HepG2 (cell line): ENCODE data around the gene ENPP1. TPM values are rescaled to one million over a fixed set of nuclear protein-coding genes. Genes with fewer than 3 reads are reported as not detected.

Experiments
- FOXJ3 ChIP-seq: sonication (generic); formaldehyde crosslinking; IDR thresholded peaks from 2 replicates; pipeline ENCODE4 v1.4.0; 2020; ENCODE audit warnings: missing genetic modification reagents, mild to moderate bottlenecking, borderline replicate concordance
- GLI4 ChIP-seq: sonication (generic); formaldehyde crosslinking; IDR thresholded peaks from 2 replicates; pipeline ENCODE4 v1.5.1; 2020; ENCODE audit warnings: missing genetic modification reagents, mild to moderate bottlenecking, moderate library complexity, borderline replicate concordance
- HES4 ChIP-seq: sonication (generic); formaldehyde crosslinking; IDR thresholded peaks from 2 replicates; pipeline ENCODE4 v1.9.0; 2021; ENCODE audit warnings: mild to moderate bottlenecking, missing genetic modification reagents, borderline replicate concordance
- MATR3 ChIP-seq: sonication (generic); formaldehyde crosslinking; IDR thresholded peaks from 2 replicates; pipeline ENCODE4 v1.4.0; 2020; ENCODE audit warnings: missing genetic modification reagents
- NFKB2 ChIP-seq: sonication (generic); formaldehyde crosslinking; IDR thresholded peaks from 2 replicates; pipeline ENCODE4 v1.4.0; 2020; ENCODE audit warnings: missing genetic modification reagents, borderline replicate concordance
- PHF20 ChIP-seq: sonication (generic); formaldehyde crosslinking; IDR thresholded peaks from 2 replicates; pipeline ENCODE4 v1.5.0; 2020; ENCODE audit warnings: mild to moderate bottlenecking, missing genetic modification reagents
- PPARG ChIP-seq: conservative IDR thresholded peaks from 2 replicates; pipeline ENCODE4 v1.6.1; 2016; ENCODE audit warnings: missing biosample characterization, missing genetic modification reagents
- PTBP1 ChIP-seq: fragments of 200-400 bp; formaldehyde crosslinking; IDR thresholded peaks from 2 replicates; pipeline ENCODE4 v1.6.1; 2018; ENCODE audit warnings: low read length, low read depth; ENCODE audit not compliant: poor library complexity, severe bottlenecking
- SNRNP70 ChIP-seq: fragments of 200-400 bp; formaldehyde crosslinking; IDR thresholded peaks from 2 replicates; pipeline ENCODE4 v1.6.1; 2017; ENCODE audit warnings: mild to moderate bottlenecking, low read depth, low read length, moderate library complexity
- TBL1XR1 ChIP-seq: fragments of 150-350 bp; IDR thresholded peaks from 2 replicates; pipeline ENCODE4 v1.6.1; 2014; ENCODE audit warnings: borderline replicate concordance, low read length; ENCODE audit not compliant: partially characterized antibody
- THAP11 ChIP-seq: IDR thresholded peaks from 2 replicates; pipeline ENCODE4 v1.6.1; 2016; ENCODE audit warnings: missing biosample characterization, missing genetic modification reagents
- ZBTB3 ChIP-seq: sonication (generic); formaldehyde crosslinking; IDR thresholded peaks from 2 replicates; pipeline ENCODE4 v1.4.0; 2020; ENCODE audit warnings: low read depth, mild to moderate bottlenecking, moderate library complexity, missing genetic modification reagents, borderline replicate concordance
- ZNF12 ChIP-seq: sonication (generic); formaldehyde crosslinking; IDR thresholded peaks from 2 replicates; pipeline ENCODE4 v1.5.0; 2020; ENCODE audit warnings: missing genetic modification reagents
- ZNF501 ChIP-seq: sonication (generic); formaldehyde crosslinking; IDR thresholded peaks from 2 replicates; pipeline ENCODE4 v1.5.1; 2020; ENCODE audit warnings: mild to moderate bottlenecking, moderate library complexity, missing genetic modification reagents
- polyA plus RNA-seq, 8 experiments: library from polyadenylated mRNA; depleted of rRNA in 3 of 8; stranded (reverse) in 7 of 8; unstranded in 1 of 8; fragments of >200 nt; fragmentation: Illumina TruSeq in 4 of 8; extraction: Trizol in 4 of 8; gene quantifications; 2 replicates each; pipeline versions ENCODE4 v1.2.1 to v1.2.3, GENCODE V29; 2011 to 2016; ENCODE audit warnings: low read depth in 4 of 8, missing spikeins in 1 of 8, mixed read lengths in 1 of 8; ENCODE audit not compliant: insufficient read depth in 1 of 8
- total RNA-seq, 5 experiments: library from RNA; depleted of rRNA; stranded (reverse); fragments of >200 nt; fragmentation: Illumina TruSeq; extraction: Trizol; gene quantifications; 2 replicates each; pipeline ENCODE4 v1.2.3, GENCODE V29; 2016; ENCODE audit warnings: low read depth in 1 of 5
- TF ChIP-seq, protein P1 (sequence below): IDR thresholded peaks from 2 replicates; pipeline ENCODE4 v1.6.1; 2018; ENCODE audit warnings: missing genetic modification reagents
- TF ChIP-seq, protein P2 (sequence below): sonication (generic); formaldehyde crosslinking; IDR thresholded peaks from 2 replicates; pipeline ENCODE4 v1.4.0; 2020; ENCODE audit warnings: missing genetic modification reagents
- TF ChIP-seq, protein P3 (sequence below): sonication (generic); formaldehyde crosslinking; IDR thresholded peaks from 2 replicates; pipeline ENCODE4 v1.4.0; 2020; ENCODE audit warnings: missing genetic modification reagents, borderline replicate concordance
- TF ChIP-seq, protein P4 (sequence below): sonication (generic); formaldehyde crosslinking; conservative IDR thresholded peaks from 2 replicates; pipeline ENCODE4 v1.8.0; 2022; ENCODE audit warnings: mild to moderate bottlenecking, moderate library complexity, missing genetic modification reagents

Gene ENPP1
- total and polyA plus RNA-seq, 2 of the 13 experiments (the other 11 are each of a cell fraction or from before 2014, with no cell fraction given): 56.5 to 160 TPM

DNA sequence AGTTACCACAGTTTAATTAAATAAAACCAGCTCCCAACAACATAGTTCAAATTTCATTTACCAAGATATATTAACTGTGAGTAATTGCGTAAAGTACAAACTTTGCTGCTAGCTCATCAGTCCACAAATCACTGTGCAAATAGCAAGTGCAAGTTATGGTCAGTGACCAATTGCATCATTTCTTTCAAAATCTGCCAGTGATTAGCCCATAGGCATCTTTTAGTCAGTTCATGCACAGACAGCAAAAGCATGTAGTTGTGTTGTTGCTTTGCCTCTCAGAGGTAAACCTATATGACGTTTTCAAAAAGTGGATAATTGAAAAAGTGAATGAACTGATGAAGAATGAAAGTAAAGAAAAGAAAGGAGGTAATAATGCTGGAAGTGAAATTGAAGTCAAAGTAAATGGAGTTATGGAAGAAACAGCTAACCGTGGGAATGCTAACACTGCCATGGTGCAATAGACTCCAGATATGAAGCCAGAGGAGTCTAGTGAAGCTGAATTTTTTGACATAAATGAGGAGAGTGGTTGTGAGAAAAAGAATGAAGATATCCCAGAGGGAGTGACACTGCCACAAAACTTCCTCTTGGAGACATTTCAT, 36.5 kb downstream of the ENPP1 start (continued):
- no peak for TF ChIP-seq HES4 (CRISPR knock-in tag)
- peak; percentile 96; the same call in 1 of the 2 replicates for TF ChIP-seq FOXJ3 (CRISPR knock-in tag)
- peak; percentile 76 for TF ChIP-seq THAP11 (CRISPR knock-in tag)
- peak; percentile 98 for TF ChIP-seq ZNF12 (CRISPR knock-in tag)
- TF ChIP-seq, protein P1, sequence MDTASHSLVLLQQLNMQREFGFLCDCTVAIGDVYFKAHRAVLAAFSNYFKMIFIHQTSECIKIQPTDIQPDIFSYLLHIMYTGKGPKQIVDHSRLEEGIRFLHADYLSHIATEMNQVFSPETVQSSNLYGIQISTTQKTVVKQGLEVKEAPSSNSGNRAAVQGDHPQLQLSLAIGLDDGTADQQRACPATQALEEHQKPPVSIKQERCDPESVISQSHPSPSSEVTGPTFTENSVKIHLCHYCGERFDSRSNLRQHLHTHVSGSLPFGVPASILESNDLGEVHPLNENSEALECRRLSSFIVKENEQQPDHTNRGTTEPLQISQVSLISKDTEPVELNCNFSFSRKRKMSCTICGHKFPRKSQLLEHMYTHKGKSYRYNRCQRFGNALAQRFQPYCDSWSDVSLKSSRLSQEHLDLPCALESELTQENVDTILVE (CRISPR knock-in tag): peak; percentile 89
- TF ChIP-seq ZNF501 (CRISPR knock-in tag): no peak
- TF ChIP-seq TBL1XR1: peak; percentile 83
- TF ChIP-seq, protein P2, sequence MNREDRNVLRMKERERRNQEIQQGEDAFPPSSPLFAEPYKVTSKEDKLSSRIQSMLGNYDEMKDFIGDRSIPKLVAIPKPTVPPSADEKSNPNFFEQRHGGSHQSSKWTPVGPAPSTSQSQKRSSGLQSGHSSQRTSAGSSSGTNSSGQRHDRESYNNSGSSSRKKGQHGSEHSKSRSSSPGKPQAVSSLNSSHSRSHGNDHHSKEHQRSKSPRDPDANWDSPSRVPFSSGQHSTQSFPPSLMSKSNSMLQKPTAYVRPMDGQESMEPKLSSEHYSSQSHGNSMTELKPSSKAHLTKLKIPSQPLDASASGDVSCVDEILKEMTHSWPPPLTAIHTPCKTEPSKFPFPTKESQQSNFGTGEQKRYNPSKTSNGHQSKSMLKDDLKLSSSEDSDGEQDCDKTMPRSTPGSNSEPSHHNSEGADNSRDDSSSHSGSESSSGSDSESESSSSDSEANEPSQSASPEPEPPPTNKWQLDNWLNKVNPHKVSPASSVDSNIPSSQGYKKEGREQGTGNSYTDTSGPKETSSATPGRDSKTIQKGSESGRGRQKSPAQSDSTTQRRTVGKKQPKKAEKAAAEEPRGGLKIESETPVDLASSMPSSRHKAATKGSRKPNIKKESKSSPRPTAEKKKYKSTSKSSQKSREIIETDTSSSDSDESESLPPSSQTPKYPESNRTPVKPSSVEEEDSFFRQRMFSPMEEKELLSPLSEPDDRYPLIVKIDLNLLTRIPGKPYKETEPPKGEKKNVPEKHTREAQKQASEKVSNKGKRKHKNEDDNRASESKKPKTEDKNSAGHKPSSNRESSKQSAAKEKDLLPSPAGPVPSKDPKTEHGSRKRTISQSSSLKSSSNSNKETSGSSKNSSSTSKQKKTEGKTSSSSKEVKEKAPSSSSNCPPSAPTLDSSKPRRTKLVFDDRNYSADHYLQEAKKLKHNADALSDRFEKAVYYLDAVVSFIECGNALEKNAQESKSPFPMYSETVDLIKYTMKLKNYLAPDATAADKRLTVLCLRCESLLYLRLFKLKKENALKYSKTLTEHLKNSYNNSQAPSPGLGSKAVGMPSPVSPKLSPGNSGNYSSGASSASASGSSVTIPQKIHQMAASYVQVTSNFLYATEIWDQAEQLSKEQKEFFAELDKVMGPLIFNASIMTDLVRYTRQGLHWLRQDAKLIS (CRISPR knock-in tag): peak; percentile 80; the same call in 1 of the 2 replicates
- TF ChIP-seq SNRNP70: no peak
- TF ChIP-seq, protein P3, sequence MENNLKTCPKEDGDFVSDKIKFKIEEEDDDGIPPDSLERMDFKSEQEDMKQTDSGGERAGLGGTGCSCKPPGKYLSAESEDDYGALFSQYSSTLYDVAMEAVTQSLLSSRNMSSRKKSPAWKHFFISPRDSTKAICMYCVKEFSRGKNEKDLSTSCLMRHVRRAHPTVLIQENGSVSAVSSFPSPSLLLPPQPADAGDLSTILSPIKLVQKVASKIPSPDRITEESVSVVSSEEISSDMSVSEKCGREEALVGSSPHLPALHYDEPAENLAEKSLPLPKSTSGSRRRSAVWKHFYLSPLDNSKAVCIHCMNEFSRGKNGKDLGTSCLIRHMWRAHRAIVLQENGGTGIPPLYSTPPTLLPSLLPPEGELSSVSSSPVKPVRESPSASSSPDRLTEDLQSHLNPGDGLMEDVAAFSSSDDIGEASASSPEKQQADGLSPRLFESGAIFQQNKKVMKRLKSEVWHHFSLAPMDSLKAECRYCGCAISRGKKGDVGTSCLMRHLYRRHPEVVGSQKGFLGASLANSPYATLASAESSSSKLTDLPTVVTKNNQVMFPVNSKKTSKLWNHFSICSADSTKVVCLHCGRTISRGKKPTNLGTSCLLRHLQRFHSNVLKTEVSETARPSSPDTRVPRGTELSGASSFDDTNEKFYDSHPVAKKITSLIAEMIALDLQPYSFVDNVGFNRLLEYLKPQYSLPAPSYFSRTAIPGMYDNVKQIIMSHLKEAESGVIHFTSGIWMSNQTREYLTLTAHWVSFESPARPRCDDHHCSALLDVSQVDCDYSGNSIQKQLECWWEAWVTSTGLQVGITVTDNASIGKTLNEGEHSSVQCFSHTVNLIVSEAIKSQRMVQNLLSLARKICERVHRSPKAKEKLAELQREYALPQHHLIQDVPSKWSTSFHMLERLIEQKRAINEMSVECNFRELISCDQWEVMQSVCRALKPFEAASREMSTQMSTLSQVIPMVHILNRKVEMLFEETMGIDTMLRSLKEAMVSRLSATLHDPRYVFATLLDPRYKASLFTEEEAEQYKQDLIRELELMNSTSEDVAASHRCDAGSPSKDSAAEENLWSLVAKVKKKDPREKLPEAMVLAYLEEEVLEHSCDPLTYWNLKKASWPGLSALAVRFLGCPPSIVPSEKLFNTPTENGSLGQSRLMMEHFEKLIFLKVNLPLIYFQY: peak; percentile 71; the same call in 1 of the 2 replicates
- TF ChIP-seq ZBTB3 (CRISPR knock-in tag): no peak
- 0 out of 2 replicates have a peak, but pooled peaks have one; percentile 55 for TF ChIP-seq GLI4 (CRISPR knock-in tag)
- TF ChIP-seq PHF20 (CRISPR knock-in tag): no peak
- TF ChIP-seq, protein P4, sequence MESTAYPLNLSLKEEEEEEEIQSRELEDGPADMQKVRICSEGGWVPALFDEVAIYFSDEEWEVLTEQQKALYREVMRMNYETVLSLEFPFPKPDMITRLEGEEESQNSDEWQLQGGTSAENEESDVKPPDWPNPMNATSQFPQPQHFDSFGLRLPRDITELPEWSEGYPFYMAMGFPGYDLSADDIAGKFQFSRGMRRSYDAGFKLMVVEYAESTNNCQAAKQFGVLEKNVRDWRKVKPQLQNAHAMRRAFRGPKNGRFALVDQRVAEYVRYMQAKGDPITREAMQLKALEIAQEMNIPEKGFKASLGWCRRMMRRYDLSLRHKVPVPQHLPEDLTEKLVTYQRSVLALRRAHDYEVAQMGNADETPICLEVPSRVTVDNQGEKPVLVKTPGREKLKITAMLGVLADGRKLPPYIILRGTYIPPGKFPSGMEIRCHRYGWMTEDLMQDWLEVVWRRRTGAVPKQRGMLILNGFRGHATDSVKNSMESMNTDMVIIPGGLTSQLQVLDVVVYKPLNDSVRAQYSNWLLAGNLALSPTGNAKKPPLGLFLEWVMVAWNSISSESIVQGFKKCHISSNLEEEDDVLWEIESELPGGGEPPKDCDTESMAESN (CRISPR knock-in tag): peak; percentile 87
- TF ChIP-seq PTBP1: no peak
- no peak for TF ChIP-seq MATR3
- peak; percentile 80; the same call in 1 of the 2 replicates for TF ChIP-seq PPARG
- TF ChIP-seq NFKB2 (CRISPR knock-in tag): no peak
